ENCODE results near the gene RAP1GAP2. TPM values are rescaled to one million over a fixed set of nuclear protein-coding genes. Genes with fewer than 3 reads are reported as not detected.

Gene RAP1GAP2
- total RNA-seq, 4 donors from 2014 or later, result 4.9 to 12.4 (median 10.0) TPM

DNA sequence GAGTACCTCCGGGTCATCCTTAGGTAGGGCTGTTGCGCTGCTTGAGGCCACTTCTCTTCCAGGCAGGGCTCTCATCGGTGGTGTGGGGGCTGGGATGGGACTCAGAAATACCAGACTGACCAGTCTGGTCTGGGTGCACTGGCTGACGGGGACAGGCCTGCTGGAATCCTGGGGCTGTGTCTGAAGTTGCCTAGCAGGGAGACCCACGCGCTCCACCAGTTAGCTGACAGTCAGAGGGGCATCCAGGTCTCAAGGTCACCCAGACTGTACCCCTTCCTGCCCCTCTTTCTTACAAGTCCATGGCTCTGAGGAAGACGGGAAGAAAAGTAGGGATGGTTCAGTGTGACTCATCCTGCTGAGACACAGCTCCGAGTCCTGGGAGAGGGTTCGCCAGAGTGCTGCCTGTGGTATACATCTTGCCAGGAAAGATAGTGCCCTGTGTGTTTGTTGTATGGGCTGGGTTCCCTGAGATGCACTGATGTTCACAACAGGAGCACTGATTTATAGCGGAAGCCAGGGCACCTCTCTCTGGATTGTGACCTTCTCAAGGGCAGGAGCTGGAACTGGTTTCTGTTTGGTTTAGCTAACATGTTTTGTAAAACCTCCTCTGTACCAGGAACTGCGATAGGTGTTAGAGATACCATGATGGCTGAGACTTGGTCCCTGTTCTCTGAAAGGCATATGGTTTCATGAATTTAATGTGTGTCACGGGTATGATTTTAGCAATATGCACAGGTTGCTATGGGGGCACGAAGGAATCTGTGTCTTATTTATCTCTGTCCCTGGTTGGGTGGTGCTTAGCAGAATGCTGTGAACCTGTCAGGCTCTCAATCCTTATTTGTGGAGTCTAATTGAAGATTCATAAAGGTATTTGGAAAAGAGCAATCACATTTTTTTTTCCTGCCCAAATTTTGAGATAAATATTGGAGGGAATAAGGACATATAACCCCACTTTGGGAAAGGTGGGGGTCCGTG lies 169.7 kb downstream of the RAP1GAP2 start:
- 67 to 76% methylated on average over 5 to 11 of the region's 14 CpGs for WGBS, 2 donors
- no peaks in the 10 kb centered on the region for H3K36me3 ChIP-seq
- peaks cover 0 to 26% (median 0%) of the 10 kb centered on the region in 3 donors for H3K4me1 ChIP-seq
- peak overlapping the region; percentile 39 to 57 (median 50) for H3K27ac ChIP-seq
- H3K9me3 ChIP-seq, result no peaks in the 10 kb centered on the region
- no peak for TF ChIP-seq POLR2A (IDR thresholded peaks at IDR 0.05)
- TF ChIP-seq, protein P1, sequence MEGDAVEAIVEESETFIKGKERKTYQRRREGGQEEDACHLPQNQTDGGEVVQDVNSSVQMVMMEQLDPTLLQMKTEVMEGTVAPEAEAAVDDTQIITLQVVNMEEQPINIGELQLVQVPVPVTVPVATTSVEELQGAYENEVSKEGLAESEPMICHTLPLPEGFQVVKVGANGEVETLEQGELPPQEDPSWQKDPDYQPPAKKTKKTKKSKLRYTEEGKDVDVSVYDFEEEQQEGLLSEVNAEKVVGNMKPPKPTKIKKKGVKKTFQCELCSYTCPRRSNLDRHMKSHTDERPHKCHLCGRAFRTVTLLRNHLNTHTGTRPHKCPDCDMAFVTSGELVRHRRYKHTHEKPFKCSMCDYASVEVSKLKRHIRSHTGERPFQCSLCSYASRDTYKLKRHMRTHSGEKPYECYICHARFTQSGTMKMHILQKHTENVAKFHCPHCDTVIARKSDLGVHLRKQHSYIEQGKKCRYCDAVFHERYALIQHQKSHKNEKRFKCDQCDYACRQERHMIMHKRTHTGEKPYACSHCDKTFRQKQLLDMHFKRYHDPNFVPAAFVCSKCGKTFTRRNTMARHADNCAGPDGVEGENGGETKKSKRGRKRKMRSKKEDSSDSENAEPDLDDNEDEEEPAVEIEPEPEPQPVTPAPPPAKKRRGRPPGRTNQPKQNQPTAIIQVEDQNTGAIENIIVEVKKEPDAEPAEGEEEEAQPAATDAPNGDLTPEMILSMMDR (IDR thresholded peaks at IDR 0.05), result no peak
- H3K4me3 ChIP-seq, result no peak overlapping the region
- no peaks in the 10 kb centered on the region for H3K27me3 ChIP-seq
- intact Hi-C loops (cut with DNase I), result no loop called here
- no peak for DNase-seq

DNA sequence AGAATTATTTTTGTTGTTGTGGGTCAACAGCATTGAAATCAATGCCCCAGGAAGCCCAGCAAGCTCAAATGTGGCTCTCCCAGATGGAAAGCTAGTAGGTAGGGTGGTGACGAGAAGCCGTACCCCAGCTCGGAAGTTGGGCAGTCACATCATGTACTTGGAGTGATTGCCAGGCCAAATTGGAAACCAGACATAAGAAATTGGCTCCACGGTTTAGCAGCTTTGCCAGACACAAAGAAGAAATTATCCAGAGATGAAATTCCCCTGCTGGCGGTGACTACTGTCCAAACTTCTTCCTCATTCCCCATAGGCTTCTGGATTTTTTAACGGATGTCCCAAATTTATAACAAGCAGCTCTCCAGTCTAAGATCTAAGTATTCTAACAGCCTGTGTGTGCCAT lies 171.3 kb downstream of the RAP1GAP2 start:
- WGBS, 2 donors, result 54 to 80% methylated on average over 5 to 6 of the region's 6 CpGs
- no peak for DNase-seq
- H3K9me3 ChIP-seq, result no peaks in the 10 kb centered on the region
- peaks cover 0 to 20% (median 0%) of the 10 kb centered on the region in 3 donors for H3K4me1 ChIP-seq
- TF ChIP-seq, protein P1 (IDR thresholded peaks at IDR 0.05), result no peak
- no peak for TF ChIP-seq POLR2A (IDR thresholded peaks at IDR 0.05)
- no peaks in the 10 kb centered on the region for H3K27me3 ChIP-seq
- intact Hi-C loops (cut with DNase I), result no loop called here
- H3K4me3 ChIP-seq, result no peak overlapping the region
- H3K36me3 ChIP-seq, result no peaks in the 10 kb centered on the region
- no peak overlapping the region for H3K27ac ChIP-seq

DNA sequence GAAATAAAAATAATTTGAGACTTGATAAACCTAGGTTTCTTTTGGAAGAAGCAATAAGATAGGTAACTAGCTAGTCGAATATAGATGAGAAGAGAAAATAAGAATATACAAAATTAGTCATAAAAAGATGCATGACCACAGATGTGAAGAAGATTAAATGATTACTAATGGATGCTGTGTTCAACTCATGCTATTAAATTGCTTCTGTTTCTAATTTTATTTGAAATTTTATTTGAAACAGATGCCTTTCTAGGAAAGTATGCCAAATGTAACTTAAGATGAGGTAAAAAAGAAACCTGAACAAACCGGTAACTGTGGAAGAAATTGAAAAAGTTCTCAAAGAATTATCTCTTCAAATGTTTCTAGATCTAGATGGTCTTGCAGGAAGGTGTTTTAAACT lies 175.6 kb downstream of the RAP1GAP2 start:
- Histone ChIP-seq H3K9me3 (no peaks in the 10 kb centered on the region), H3K4me1 (peaks cover 0 to 9% (median 0%) of the 10 kb centered on the region in 3 donors), H3K27me3 (no peaks in the 10 kb centered on the region), H3K27ac (no peak overlapping the region), H3K4me3 (no peak overlapping the region), H3K36me3 (no peaks in the 10 kb centered on the region)
- DNase-seq, result no peak
- intact Hi-C loops (cut with DNase I), result no loop called here
- 81 to 85% methylated on average over 2 of the region's 2 CpGs for WGBS, 2 donors
- TF ChIP-seq POLR2A (IDR thresholded peaks at IDR 0.05), result no peak
- TF ChIP-seq, protein P1 (IDR thresholded peaks at IDR 0.05), result no peak

DNA sequence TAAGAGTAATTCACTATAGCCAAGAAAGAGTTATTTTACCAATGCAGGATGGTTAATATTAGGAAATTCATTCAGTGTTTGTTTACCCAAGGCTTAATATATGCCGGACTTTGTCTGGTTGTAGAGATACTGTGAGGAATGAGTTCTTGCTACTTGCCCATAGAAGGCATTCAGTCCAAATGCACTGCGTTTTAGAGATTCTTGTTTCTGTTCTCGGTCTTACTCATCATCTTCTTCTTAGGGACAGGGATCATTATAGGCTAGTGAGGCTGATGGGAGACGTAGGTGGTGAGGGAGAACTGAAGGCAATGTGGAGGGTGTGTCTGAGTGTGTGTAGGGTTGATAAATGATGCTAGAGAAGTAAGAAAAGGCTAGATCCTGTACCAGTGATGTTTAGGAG lies 176.5 kb downstream of the RAP1GAP2 start:
- H3K4me1 ChIP-seq, result peaks cover 0 to 13% (median 0%) of the 10 kb centered on the region in 3 donors
- H3K9me3 ChIP-seq, result no peaks in the 10 kb centered on the region
- no peak overlapping the region for H3K4me3 ChIP-seq
- 51 to 58% methylated on average over 4 of the region's 4 CpGs for WGBS, 2 donors
- H3K27ac ChIP-seq, result no peak overlapping the region
- H3K36me3 ChIP-seq, result no peaks in the 10 kb centered on the region
- TF ChIP-seq, protein P1 (IDR thresholded peaks at IDR 0.05), result no peak
- no peak for TF ChIP-seq POLR2A (IDR thresholded peaks at IDR 0.05)
- intact Hi-C loops (cut with DNase I), result no loop called here
- H3K27me3 ChIP-seq, result no peaks in the 10 kb centered on the region
- no peak for DNase-seq

DNA sequence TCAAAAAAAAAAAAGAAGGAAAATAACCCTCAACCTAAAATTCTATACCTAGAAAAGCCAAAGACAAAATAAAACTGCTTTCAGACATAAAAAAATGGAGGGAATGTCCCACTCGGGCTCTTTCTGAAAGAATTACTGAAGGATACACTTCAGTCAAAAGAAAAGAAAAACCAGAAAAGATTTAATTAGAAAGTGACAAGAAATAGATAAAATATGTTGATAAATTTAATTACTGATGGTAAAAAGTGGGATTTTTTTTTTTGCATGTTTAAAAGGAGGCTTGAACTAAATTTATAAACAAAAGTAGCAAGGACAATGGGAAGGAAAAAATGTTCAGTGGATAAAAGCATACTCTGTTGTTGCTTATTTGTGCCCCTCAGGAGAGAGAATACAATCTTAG lies 178.1 kb downstream of the RAP1GAP2 start:
- TF ChIP-seq, protein P1 (IDR thresholded peaks at IDR 0.05), result no peak
- no peak for TF ChIP-seq POLR2A (IDR thresholded peaks at IDR 0.05)
- Histone ChIP-seq H3K4me3 (no peak overlapping the region), H3K36me3 (no peaks in the 10 kb centered on the region), H3K27me3 (no peaks in the 10 kb centered on the region), H3K27ac (no peak overlapping the region), H3K4me1 (peaks cover 0 to 13% (median 0%) of the 10 kb centered on the region in 3 donors), H3K9me3 (no peaks in the 10 kb centered on the region)
- 80 to 100% methylated on average over 1 of the region's 1 CpG for WGBS, 2 donors
- no peak for DNase-seq
- intact Hi-C loops (cut with DNase I), result no loop called here
